GM21360 (cell line): ENCODE data around the gene GPC6.

Source experiments
- ATAC-seq: cut with Tn5 transposase; IDR thresholded peaks from one replicate; pipeline ENCODE4 v1.9.1; 2021; ENCODE audit warnings: mild to moderate bottlenecking, moderate library complexity; ENCODE audit not compliant: unreplicated experiment

GPC6 gene

GRCh38 chr13:94415500-94416237 lies 1189.1 kb downstream of the GPC6 start:
- ATAC-seq = no peak

GRCh38 chr13:94416454-94417080 lies 1190.0 kb downstream of the GPC6 start:
- ATAC-seq = no peak

GRCh38 chr13:94417294-94417693 lies 1190.7 kb downstream of the GPC6 start:
- no peak for ATAC-seq

GRCh38 chr13:94419304-94419924 lies 1192.8 kb downstream of the GPC6 start:
- peak; percentile 80 for ATAC-seq

GRCh38 chr13:94419925-94420305 lies 1193.3 kb downstream of the GPC6 start:
- ATAC-seq = peak; percentile 25

GRCh38 chr13:94427313-94427953 lies 1200.8 kb downstream of the GPC6 start:
- peak; percentile 68 for ATAC-seq

GRCh38 chr13:94431574-94431973 lies 1205.0 kb downstream of the GPC6 start:
- no peak for ATAC-seq

- no peak for ATAC-seq
Observed at GRCh38 chr13:94431987-94432386, 1205.4 kb downstream of the GPC6 start.

- peak; percentile 68 for ATAC-seq
Observed at GRCh38 chr13:94433055-94433961, 1206.7 kb downstream of the GPC6 start.

- peak; percentile 56 for ATAC-seq
Observed at GRCh38 chr13:94435604-94436226, 1209.1 kb downstream of the GPC6 start.

- ATAC-seq = no peak
Observed at GRCh38 chr13:94444826-94445225, 1218.2 kb downstream of the GPC6 start.

GRCh38 chr13:94454334-94454733 lies 1227.7 kb downstream of the GPC6 start:
- no peak for ATAC-seq

- no peak for ATAC-seq
Observed at GRCh38 chr13:94454906-94455305, 1228.3 kb downstream of the GPC6 start.

- ATAC-seq = no peak
Observed at GRCh38 chr13:94455414-94455813, 1228.8 kb downstream of the GPC6 start.
